GM18867 (cell line): ENCODE results near the gene WDR5.

Experiments
- ATAC-seq: cut with Tn5 transposase; IDR thresholded peaks from one replicate; pipeline ENCODE4 v1.9.1; 2021; ENCODE audit warnings: mild to moderate bottlenecking, moderate library complexity; ENCODE audit not compliant: unreplicated experiment

WDR5 gene

DNA sequence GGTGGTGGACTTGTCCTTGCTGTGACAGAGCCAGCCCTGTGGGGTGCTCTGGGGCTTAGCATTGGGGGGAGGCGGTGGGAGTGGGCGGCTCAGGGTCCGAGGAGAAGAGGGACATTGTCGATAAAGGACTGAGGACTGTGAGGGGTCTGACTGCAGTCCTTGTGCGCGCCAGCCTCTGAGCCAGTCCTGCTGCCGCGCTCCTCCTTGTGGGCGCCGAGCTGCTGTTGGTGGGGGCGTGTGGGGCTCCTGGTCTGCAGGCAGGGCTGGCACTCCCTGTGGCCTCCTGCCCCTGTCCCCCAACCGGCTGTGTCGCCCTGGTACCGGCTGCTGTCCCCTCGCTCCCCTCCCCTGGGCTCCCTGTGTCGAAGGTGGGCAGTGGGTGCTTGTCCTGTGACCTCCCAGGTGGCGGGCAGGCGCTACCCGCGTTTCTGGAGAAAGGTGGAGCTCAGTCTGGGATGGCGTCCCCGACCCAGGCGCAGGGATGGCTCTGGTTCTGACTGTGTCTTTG lies 21.6 kb downstream of the WDR5 start:
- ATAC-seq, result no peak

DNA sequence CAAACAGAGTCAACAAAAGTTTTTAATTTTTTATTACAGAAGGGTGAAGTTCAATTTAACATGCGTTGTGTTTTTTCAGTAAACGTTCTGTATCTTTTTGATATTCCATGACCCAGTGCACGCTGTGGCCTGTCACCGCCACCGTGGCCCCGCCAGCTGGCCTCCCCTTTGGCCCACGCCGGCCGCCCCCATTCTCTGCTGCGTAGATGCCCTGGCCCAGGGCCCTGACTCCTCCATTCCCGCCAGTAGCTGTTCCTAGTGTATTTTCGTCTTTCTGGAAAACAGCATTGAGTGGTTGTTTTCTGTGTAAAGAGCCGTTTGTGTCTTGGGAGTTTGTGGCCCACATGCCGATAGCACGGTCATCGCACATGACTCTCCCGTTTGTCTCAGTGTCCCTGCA lies 22.4 kb downstream of the WDR5 start:
- no peak for ATAC-seq

DNA sequence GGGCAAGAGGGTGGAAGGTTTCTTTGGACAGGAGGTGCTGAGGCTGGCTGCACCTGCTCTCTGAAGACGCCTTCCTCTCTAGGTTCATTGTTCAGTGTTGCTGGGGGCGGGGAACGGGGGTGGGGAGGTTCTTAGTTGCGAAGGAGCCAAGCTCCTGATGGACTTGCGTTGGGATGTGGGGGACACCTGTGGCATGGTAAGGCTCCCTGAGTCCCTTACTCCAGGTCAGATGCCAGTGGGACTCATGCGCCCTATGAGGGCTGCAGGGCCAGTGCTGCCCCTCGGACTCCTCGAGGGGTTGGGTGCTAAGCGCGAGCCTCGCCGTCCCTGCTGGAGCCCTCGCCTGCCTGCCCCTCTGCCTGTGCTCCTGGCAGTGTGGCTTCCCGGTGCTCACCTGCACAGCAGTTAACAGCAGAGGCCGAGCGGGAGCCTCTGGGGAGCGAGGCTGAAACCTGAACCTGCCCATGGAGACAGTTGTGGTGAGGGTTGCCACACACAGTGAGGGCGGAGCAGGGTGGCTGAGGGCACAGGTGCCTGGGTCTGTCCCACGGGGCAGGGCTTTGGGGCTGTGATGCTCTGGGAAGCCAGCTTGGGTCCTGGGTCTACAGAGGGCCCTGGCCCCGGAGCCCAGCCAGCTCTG lies 23.0 kb downstream of the WDR5 start:
- no peak for ATAC-seq

- ATAC-seq, result no peak
Measured at GRCh38 chr9:134159566-134160245, 23.8 kb downstream of the WDR5 start.

- no peak for ATAC-seq
Measured at GRCh38 chr9:134161647-134162046, 25.8 kb downstream of the WDR5 start.

GRCh38 chr9:134162212-134162775 lies 26.4 kb downstream of the WDR5 start:
- no peak for ATAC-seq

DNA sequence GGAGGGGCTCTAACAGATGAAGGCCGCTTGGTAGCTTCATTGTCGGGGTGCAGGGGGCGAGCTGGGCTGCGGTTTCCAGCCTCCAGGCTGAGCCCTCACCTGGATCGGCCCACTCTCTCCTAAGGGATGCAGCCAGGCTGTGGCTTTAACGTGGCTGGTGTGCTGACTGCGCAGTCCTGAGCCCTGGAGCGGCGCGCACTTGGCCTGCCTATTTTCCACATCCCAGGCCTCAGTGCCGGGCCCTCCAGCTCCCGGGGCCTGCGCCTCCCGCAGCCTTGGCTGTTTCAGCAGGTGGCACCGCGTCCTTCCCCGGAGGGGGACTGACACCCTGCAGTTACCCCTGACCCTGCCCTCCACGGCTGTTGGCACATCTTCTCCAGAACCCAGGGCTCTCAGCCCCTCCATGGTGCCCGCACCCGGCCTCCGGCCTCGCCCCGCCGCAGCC lies 27.1 kb downstream of the WDR5 start:
- no peak for ATAC-seq

DNA sequence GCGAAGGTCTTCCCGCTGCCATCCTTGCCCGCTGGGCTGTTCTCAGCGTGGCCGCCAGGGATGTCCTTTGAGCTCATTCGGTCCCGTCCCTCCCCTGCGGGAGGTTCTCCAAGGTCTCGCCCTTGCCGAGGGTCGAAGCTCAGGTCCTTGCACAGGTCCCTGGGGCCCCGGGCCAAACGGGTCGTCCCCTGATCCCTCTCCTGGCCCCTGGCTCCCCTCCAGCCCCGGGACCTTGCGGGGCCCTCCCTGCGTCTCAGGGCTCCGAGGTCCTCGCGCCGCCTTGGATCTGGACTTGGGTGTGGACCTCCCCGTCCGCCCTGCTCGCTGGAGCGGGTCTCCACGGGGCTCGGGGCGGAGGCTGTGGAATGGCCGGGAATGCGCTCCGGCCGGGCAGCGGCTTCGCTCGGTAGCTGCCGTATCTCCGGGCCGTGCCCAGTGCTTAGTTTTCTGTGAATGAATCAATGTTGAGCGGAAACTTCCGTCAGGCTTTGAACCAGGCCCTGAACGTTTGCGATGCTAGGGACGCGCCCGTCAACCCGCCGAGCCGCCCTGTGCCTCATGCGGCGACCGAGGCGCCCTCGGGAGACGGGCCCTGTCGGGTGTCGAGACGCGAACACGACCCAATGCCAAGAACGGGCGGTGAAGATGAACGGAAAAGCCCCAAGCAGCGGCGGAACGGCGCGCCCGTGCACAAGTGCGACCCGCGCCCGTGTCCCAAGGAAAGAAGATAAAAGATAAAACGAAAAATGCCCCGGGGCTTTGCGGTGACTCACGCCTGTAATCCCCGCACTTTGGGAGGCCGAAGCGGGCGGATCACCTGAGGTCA lies 27.7 kb downstream of the WDR5 start:
- ATAC-seq, result no peak

GRCh38 chr9:134164879-134165278 lies 29.0 kb downstream of the WDR5 start:
- no peak for ATAC-seq

GRCh38 chr9:134165357-134166315 lies 29.8 kb downstream of the WDR5 start:
- no peak for ATAC-seq

DNA sequence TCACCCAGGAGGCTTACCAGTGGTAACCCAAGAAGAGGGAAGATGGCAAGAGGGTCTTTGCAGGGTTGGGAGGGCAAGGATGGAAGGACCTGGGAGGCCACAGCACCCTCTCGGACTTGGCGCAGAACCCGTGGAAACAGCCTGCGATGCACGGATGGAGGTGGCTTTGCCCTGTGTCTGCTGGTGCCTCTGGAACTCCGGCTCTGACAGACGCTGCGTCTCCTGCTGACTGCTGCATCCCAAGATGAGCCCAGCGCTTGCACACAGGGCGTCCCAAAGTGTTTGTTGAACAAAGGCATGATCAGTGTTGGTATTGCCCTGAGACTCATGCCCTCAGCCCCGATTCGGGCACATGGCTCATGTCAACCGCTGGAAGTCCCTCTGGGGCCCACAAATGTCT lies 30.5 kb downstream of the WDR5 start:
- ATAC-seq, result no peak

- ATAC-seq, result no peak
Measured at GRCh38 chr9:134167530-134167931, 31.6 kb downstream of the WDR5 start.

DNA sequence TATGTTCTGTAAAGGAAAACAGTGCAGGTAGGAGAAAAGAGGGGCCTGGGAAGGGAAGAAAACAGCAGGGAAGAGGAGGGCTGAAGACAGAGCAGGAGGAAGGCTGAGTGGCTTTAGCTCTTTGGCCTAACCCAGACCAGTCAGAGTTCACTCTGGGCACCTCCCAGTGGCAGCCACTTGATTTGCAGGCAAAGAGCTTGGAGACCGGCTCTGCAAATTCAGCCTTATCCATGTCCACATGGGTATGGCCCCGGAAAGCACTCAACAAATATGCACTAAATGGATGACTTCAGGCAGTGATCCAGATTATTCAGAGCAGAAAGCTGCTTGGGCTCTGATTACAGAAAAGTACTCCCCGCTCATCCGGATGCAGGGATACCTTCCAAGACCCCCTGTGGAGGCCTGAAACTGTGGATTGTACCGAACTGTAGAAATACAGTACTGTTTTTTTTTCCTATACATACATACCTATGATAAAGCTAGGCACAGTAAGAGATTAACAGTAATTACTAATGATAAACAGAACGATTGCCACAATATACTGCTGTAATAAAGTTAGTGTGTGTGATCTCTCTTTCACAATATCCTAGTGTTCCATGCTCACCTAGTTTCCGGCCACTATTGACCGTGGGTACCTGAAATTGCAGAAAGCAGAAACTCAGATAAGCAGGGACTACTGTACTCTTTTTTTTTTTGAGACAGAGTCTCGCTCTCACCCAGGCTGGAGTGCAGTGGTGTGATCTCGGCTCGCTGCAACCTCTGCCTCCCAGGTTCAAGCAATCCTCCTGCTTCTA lies 33.1 kb downstream of the WDR5 start:
- ATAC-seq, result no peak

DNA sequence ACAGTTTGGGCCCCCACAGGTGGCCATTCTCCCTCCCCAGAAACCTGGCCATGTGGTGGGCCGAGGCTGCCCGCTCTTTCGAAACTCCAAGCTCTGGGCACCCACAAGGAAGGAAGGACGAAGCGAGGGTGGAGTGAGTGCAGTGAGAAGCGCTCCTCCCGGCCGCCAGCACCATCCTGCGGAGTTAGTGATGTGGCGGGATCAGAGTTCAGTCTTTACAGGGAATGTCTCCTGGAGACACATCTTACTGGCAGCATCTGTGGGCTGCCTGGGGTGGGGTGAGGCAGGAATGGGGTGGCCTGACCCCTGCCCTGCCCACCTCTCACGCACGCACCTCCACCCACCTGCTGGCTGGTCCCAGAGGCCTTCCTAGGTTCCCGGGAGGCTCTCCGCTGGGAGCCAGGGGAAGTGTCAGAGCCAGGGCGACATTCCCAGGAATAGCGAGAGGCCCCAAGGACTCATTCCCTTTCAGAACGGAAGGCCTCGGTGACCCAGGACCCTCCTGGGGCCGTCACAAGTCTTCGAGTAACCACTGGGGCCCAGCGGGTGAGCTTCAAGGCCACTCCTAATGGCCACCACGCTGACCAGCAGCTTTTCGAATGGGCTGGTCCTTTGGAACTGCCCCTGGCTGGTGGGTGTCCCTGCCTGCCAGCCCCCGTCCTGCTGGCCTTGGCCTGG lies 34.0 kb downstream of the WDR5 start:
- ATAC-seq, result no peak

DNA sequence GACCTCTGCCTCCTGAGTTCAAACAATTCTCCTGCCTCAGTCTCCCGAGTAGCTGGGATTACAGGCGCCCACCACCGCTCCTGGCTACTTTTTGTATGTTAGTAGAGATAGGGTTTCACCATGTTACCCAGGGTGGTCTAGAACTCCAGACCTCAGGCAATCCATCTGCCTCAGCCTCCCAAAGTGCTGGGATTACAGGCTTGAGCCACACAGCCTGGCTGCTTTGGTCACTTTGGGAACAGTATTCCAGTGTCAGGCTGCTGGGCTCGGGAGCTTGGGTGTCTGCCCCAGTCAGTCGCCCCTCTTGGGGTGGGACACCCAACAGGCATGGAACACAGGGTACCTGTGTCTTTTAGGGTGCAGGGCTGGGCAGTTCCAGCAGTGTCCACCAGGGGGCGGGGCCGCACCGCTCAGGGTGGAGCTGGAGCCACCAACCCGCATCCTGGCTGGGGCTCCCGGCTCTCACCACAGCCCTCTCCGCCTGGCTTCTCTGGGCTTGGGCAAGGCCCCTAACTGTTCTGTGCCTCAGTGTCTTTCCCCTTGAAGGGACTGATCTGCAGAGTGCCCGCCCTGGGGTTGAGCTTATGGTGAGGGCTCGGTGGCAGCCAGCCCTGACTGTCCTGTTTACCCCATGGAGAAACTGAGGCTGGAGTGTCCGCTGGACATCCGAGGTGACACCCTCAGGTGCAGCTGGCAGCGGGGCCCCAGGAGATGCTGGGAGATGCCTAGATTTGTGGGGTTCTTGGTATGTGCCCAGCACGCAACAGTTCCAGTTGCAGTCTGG lies 34.8 kb downstream of the WDR5 start:
- ATAC-seq, result no peak

DNA sequence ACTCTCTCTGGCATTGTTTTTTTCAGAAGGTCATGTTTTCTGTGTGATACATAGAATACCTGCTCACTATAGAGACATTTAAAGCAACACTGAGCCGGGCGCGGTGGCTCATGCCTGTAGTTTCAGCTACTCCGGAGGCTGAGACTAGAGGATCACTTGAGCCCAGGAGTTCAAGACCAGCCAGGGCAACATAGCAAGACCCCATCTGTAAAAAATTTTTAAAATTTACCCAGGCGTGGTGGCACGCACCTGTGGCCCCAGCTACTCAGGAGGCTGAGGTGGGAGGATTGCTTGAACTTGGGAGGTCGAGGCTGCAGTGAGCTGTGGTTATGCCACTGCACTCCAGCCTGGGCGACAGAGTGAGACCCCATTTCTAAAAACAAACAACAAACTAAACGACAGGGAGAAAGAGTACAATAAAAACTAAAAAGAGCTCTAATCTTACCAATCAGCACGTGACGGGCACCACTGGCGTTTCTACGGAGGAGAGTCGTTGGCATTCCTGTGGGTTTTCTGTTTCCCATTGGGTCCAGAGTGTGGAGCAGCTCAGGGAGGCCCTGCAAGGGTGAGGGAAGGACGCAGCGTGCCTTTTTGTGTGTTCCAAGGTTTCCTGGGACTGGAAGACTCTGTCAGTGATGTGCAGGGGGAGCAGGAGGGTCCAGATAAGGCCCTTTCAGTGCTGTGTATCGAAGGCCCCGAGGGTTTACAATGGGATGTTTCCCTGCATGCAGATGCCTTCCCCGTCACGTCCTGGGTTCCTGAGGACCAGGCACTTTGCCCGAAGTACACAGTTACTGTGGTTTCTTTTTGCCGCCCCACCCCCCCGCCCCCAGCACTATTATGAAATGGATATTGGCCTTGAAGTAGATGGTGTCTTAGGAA lies 35.7 kb downstream of the WDR5 start:
- ATAC-seq, result no peak
